OCI-LY1 (cell line): ENCODE results near the gene STK24.

ENCODE experiments used
- CTCF ChIP-seq: fragments of 200-600 bp; sonication (generic), shearing (Covaris generic); IDR thresholded peaks from 2 replicates; pipeline ENCODE4 v1.5.1; 2017; ENCODE audit warnings: mild to moderate bottlenecking, antibody characterized with exemption, low read length, moderate library complexity, mixed read lengths
- EZH2 ChIP-seq: fragments of 200-600 bp; sonication (generic), shearing (Covaris generic); IDR thresholded peaks from 2 replicates; pipeline ENCODE4 v1.8.0; 2017; ENCODE audit warnings: borderline replicate concordance, mixed run types, mild to moderate bottlenecking, antibody characterized with exemption, low read length, moderate library complexity, mixed read lengths

- no peak for TF ChIP-seq CTCF
- TF ChIP-seq EZH2, result no peak
Measured at GRCh38 chr13:98435376-98435775, 141.5 kb downstream of the STK24 start.
